ENCODE data around the gene VWA7. TPM values are rescaled to one million over a fixed set of nuclear protein-coding genes. Genes with fewer than 3 reads are reported as not detected.

Gene VWA7
- total and polyA plus RNA-seq, 4 donors: 2.2 to 14.2 (median 5.7) TPM

DNA sequence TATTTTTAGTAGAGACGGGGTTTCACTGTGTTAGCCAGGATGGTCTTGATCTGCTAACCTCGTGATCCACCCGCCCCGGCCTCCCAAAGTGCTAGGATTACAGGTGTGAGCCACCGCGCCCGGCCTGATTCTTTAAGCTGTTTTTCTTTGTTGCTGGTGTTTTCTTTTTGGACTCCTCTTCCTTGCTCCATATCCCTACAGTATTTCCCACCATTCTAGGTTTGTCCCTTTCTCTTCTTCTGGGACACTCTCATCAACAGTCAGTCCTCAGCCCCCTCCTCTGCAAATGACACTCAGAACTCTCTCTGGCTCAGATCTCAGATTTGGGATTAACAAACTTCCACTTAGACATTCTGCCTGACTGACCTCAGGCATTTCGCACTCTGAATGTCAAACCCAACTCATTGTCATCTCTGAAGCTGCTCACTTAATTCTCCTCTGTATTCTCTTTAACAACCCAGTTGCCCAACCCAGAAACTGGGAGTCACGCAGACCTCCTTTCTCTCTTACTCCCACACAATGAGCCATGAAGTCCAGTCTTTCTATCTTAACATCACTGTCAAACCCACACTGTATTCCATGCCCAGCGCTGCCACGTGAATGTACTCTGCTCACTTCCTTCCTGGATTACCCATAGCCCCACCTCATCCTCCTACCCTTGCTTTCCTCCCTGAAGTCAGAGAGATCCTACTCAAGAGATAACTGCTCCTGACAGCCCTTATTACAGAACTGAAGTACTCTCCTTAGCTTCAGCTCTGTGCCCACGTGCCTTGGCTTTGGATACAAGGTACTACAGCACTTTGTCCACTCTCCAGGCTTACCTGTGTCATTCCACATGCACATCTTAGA, 51.4 kb downstream of the VWA7 start:
- ATAC-seq (ENCODE audit: insufficient read depth, low FRiP score) (no peak), DNase-seq (no peak)
- Histone ChIP-seq H3K4me1 (ENCODE audit: control insufficient read depth in 5 of 5, insufficient read depth in 5 of 5, low read length in 5 of 5) (peaks cover 0 to 16% (median 6%) of the 10 kb centered on the region in 5 donors), H3K27me3 (ENCODE audit: control insufficient read depth in 3 of 3, insufficient read depth in 3 of 3, low read length in 2 of 3) (no peaks in the 10 kb centered on the region), H3K9ac (ENCODE audit: insufficient read depth in 1 of 2, low read length in 2 of 2) (no peak overlapping the region), H3K4me3 (no peak overlapping the region), H3K36me3 (ENCODE audit: control insufficient read depth in 4 of 4, insufficient read depth in 4 of 4, low read length in 4 of 4) (peaks cover 0 to 26% (median 16%) of the 10 kb centered on the region in 4 donors), H3K9me3 (ENCODE audit: control insufficient read depth in 4 of 4, insufficient read depth in 3 of 4, low read length in 3 of 4) (no peaks in the 10 kb centered on the region), H3K27ac (ENCODE audit: low read depth in 1 of 2, low read length in 1 of 2) (peak overlapping the region in 1 of 2 donors; percentile 37)
- TF ChIP-seq, protein P1, sequence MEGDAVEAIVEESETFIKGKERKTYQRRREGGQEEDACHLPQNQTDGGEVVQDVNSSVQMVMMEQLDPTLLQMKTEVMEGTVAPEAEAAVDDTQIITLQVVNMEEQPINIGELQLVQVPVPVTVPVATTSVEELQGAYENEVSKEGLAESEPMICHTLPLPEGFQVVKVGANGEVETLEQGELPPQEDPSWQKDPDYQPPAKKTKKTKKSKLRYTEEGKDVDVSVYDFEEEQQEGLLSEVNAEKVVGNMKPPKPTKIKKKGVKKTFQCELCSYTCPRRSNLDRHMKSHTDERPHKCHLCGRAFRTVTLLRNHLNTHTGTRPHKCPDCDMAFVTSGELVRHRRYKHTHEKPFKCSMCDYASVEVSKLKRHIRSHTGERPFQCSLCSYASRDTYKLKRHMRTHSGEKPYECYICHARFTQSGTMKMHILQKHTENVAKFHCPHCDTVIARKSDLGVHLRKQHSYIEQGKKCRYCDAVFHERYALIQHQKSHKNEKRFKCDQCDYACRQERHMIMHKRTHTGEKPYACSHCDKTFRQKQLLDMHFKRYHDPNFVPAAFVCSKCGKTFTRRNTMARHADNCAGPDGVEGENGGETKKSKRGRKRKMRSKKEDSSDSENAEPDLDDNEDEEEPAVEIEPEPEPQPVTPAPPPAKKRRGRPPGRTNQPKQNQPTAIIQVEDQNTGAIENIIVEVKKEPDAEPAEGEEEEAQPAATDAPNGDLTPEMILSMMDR (IDR thresholded peaks at IDR 0.05; ENCODE audit: control extremely low read depth, extremely low read depth): no peak
- WGBS, 2 donors: 75 to 83% methylated on average over 12 of the region's 12 CpGs

DNA sequence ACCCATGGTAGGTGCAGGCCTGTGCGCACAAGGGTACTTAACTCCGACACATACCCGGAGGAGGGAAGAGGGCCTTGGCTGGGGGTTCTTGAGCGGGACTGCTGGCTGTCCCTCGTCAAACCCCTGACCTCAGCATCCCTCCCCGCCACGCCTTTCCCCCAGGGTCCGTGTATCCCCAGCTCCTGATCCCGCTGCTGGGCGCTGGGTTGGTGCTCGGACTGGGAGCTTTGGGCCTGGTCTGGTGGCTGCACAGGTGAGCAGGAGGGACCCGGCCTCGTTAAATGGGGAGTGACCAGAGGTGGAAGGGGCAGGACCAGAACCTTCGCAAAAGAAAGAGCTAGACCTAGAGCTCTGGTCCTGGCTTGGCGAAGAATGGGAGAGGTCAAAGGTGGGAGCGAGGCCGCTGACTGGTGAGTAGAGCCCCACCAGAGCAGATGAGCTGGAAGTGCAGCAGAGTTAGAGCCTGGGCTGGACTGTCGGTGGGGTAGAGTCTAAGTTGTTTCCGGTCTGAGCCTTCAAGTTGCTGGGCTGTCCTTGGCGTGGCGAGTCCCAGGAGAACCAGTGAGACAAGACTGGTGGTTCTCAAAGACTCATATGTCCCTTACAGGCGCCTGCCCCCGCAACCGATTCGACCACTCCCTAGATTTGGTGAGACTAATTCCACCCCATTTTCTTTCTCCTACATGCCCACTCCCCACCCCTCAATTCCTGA, 53.0 kb downstream of the VWA7 start:
- 93% methylated on average over 25 of the region's 25 CpGs for WGBS, 2 donors
- H3K27me3 ChIP-seq (ENCODE audit: control insufficient read depth in 3 of 3, insufficient read depth in 3 of 3, low read length in 2 of 3): no peaks in the 10 kb centered on the region
- no peaks in the 10 kb centered on the region for H3K9me3 ChIP-seq (ENCODE audit: control insufficient read depth in 4 of 4, insufficient read depth in 3 of 4, low read length in 3 of 4)
- H3K36me3 ChIP-seq (ENCODE audit: control insufficient read depth in 4 of 4, insufficient read depth in 4 of 4, low read length in 4 of 4): peaks cover 0 to 26% (median 16%) of the 10 kb centered on the region in 4 donors
- TF ChIP-seq, protein P1 (IDR thresholded peaks at IDR 0.05; ENCODE audit: control extremely low read depth, extremely low read depth): no peak
- H3K27ac ChIP-seq (ENCODE audit: low read depth in 1 of 2, low read length in 1 of 2): no peak overlapping the region
- peaks cover 0 to 16% (median 6%) of the 10 kb centered on the region in 5 donors for H3K4me1 ChIP-seq (ENCODE audit: control insufficient read depth in 5 of 5, insufficient read depth in 5 of 5, low read length in 5 of 5)
- DNase-seq (no peak), ATAC-seq (ENCODE audit: insufficient read depth, low FRiP score) (no peak)
- no peak overlapping the region for H3K9ac ChIP-seq (ENCODE audit: insufficient read depth in 1 of 2, low read length in 2 of 2)
- H3K4me3 ChIP-seq: no peak overlapping the region

DNA sequence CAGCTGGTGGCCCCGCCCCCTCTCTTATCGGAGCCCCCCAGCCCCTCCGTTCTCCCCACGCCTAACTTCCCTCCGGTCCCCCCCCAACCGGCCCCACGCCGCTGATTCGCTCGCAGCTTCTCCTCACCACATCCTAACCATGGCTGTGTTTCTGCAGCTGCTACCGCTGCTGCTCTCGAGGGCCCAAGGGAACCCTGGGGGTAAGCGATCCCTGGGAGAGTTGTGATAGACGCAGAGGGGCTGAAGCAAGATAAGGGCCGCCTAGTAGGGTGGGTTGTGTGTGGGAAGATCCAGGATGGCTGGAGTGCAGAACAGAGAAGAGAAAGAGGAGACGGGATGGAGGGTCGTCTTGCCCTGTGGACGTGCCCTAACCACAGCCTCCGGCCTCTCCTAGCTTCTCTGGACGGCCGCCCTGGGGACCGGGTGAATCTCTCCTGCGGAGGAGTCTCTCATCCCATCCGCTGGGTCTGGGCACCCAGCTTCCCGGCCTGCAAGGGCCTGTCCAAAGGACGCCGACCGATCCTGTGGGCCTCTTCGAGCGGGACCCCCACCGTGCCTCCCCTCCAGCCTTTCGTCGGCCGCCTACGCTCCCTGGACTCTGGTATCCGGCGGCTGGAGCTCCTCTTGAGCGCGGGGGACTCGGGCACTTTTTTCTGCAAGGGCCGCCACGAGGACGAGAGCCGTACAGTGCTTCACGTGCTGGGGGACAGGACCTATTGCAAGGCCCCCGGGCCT, 53.7 kb downstream of the VWA7 start, which contains the start of gene MPIG6B:
Gene MPIG6B (plus strand): TSS at position 129 of the 735 bp plus-strand sequence. CDS start 11 bp downstream, at position 140.
- Histone ChIP-seq H3K9ac (ENCODE audit: insufficient read depth in 1 of 2, low read length in 2 of 2) (no peak within 1 kb of the TSS), H3K27ac (ENCODE audit: low read depth in 1 of 2, low read length in 1 of 2) (no peak within 1 kb of the TSS)

More for the DNA sequence above, 53.7 kb downstream of the VWA7 start, which contains the start of gene MPIG6B:
- WGBS, 2 donors: 62 to 73% methylated on average over 46 of the region's 46 CpGs
- TF ChIP-seq, protein P1 (IDR thresholded peaks at IDR 0.05; ENCODE audit: control extremely low read depth, extremely low read depth): no peak
- no peaks in the 10 kb centered on the region for H3K27me3 ChIP-seq (ENCODE audit: control insufficient read depth in 3 of 3, insufficient read depth in 3 of 3, low read length in 2 of 3)
- DNase-seq (no peak), ATAC-seq (ENCODE audit: insufficient read depth, low FRiP score) (no peak)
- H3K36me3 ChIP-seq (ENCODE audit: control insufficient read depth in 4 of 4, insufficient read depth in 4 of 4, low read length in 4 of 4): peaks cover 0 to 23% (median 16%) of the 10 kb centered on the region in 4 donors
- peaks cover 0 to 11% (median 2%) of the 10 kb centered on the region in 5 donors for H3K4me1 ChIP-seq (ENCODE audit: control insufficient read depth in 5 of 5, insufficient read depth in 5 of 5, low read length in 5 of 5)
- no peaks in the 10 kb centered on the region for H3K9me3 ChIP-seq (ENCODE audit: control insufficient read depth in 4 of 4, insufficient read depth in 3 of 4, low read length in 3 of 4)
- no peak within 1 kb of the TSS for H3K4me3 ChIP-seq

Data from lung (tissue), 12 donors.